NT2/D1 (cell line): Measurements from ENCODE around the gene SERTAD2.

ENCODE experiments used
- YY1 ChIP-seq: IDR thresholded peaks from 2 replicates; pipeline ENCODE4 v1.6.1; 2011; ENCODE audit not compliant: insufficient read length, insufficient read depth
- ZNF274 ChIP-seq: IDR thresholded peaks from 2 replicates; pipeline ENCODE4 v1.6.1; 2011; ENCODE audit warnings: mild to moderate bottlenecking, low read depth, low read length

- TF ChIP-seq YY1 (no peak), ZNF274 (no peak)
These were observed 36.0 kb downstream of the SERTAD2 start for GRCh38 chr2:64617631-64618151.
